Natural killer cell (primary cell): ENCODE data around the gene SEMA5A. TPM values are rescaled to one million over a fixed set of nuclear protein-coding genes. Genes with fewer than 3 reads are reported as not detected.

Experiments
- ATAC-seq, 3 donors: fragments of 150-1000 bp in 2 of 3; fragments of 200-7000 bp in 1 of 3; cut with Tn5 transposase; 1 replicate in 1 of 3; 2 replicates in 2 of 3; pipeline ENCODE4 v1.10.0; 2021; ENCODE audit warnings: mild to moderate bottlenecking in 2 of 3, moderate library complexity in 2 of 3
- DNase-seq, 2 donors: peaks; one replicate each; pipeline versions ENCODE4 v3.0.0 to v3.0.0-alpha.2; 2013 to 2021; ENCODE audit warnings: mixed read lengths in 1 of 2
- H3K27ac ChIP-seq: one replicate; pipeline ENCODE4 v1.5.1; 2013; ENCODE audit warnings: mild to moderate bottlenecking, low read length
- H3K27me3 ChIP-seq: one replicate; pipeline ENCODE4 v1.6.1; 2013; ENCODE audit warnings: low read length; ENCODE audit not compliant: control insufficient read depth, insufficient read depth
- H3K36me3 ChIP-seq: one replicate; pipeline ENCODE4 v1.6.1; 2013; ENCODE audit warnings: low read length; ENCODE audit not compliant: control insufficient read depth, insufficient read depth
- H3K4me1 ChIP-seq: one replicate; pipeline ENCODE4 v1.6.1; 2013; ENCODE audit warnings: low read length; ENCODE audit not compliant: control insufficient read depth, insufficient read depth
- H3K4me3 ChIP-seq: one replicate; pipeline ENCODE4 v1.5.1; 2013; ENCODE audit warnings: low read length
- H3K9me3 ChIP-seq: one replicate; pipeline ENCODE4 v1.6.1; 2013; ENCODE audit warnings: low read length; ENCODE audit not compliant: control insufficient read depth, insufficient read depth
- H3K27ac Mint-ChIP-seq, 2 donors: one replicate each; pipeline ENCODE4 v1.8.0; 2022; ENCODE audit warnings: mild to moderate bottlenecking in 2 of 2, mixed read lengths in 2 of 2, moderate library complexity in 1 of 2
- H3K27me3 Mint-ChIP-seq, 2 donors: one replicate each; pipeline ENCODE4 v1.8.0; 2022; ENCODE audit warnings: low read depth in 2 of 2, mixed read lengths in 2 of 2
- H3K36me3 Mint-ChIP-seq: one replicate; pipeline ENCODE4 v1.8.0; 2022; ENCODE audit warnings: mixed read lengths
- H3K4me1 Mint-ChIP-seq, 2 donors: one replicate each; pipeline ENCODE4 v1.8.0; 2022; ENCODE audit warnings: mixed read lengths in 2 of 2
- H3K4me3 Mint-ChIP-seq: one replicate; pipeline ENCODE4 v1.8.0; 2022; ENCODE audit warnings: mild to moderate bottlenecking, moderate library complexity, mixed read lengths
- H3K9me3 Mint-ChIP-seq, 2 donors: one replicate each; pipeline ENCODE4 v1.8.0; 2022; ENCODE audit warnings: mixed read lengths in 2 of 2
- CTCF ChIP-seq: fragments of 200-600 bp; IDR thresholded peaks from one replicate; pipeline ENCODE4 v1.8.0; 2022; ENCODE audit warnings: antibody characterized with exemption
- WGBS: methylation state at CpG from one replicate; pipeline ENCODE4 v1.1.7; 2013; ENCODE audit warnings: missing lambda C conversion rate; ENCODE audit not compliant: insufficient coverage; 5-methylcytosine and 5-hydroxymethylcytosine counted together
- intact Hi-C: fragments of 100-400 bp; cut with micrococcal nuclease; formaldehyde crosslinking; loops from one replicate; pipeline ENCODE4 v1.14.2; 2022
- total RNA-seq, 4 donors: library from RNA; stranded (reverse); fragments of 120-200 nt in 1 of 4; gene quantifications; one replicate each; pipeline versions ENCODE4 v1.2.3 to v1.2.4, GENCODE V29; 2013 to 2022

Gene SEMA5A
- total RNA-seq, 3 donors from 2014 or later (not counting 1 experiment from before 2014, with no cell fraction given), result 0.15 TPM; not detected in 2

- TF ChIP-seq CTCF, result no peak
- no peaks in the 10 kb centered on the region for H3K27me3 Mint-ChIP-seq
- Histone ChIP-seq H3K27me3 (no peaks in the 10 kb centered on the region), H3K9me3 (peaks cover 2% of the 10 kb centered on the region), H3K4me1 (no peaks in the 10 kb centered on the region), H3K4me3 (no peak overlapping the region), H3K36me3 (no peaks in the 10 kb centered on the region), H3K27ac (no peak overlapping the region)
- DNase-seq (no peak), ATAC-seq (no peak)
- H3K27ac Mint-ChIP-seq, result no peak overlapping the region
- H3K36me3 Mint-ChIP-seq, result no peaks in the 10 kb centered on the region
- intact Hi-C loops, result no loop called here
- 79% methylated on average over 6 of the region's 6 CpGs for WGBS
- H3K9me3 Mint-ChIP-seq, result peaks cover 8 to 9% of the 10 kb centered on the region in 2 donors
- no peaks in the 10 kb centered on the region for H3K4me1 Mint-ChIP-seq
- no peak overlapping the region for H3K4me3 Mint-ChIP-seq
Observed at GRCh38 chr5:9054322-9054721, 491.6 kb downstream of the SEMA5A start.

- ATAC-seq (no peak), DNase-seq (no peak)
- no peak overlapping the region for H3K27ac Mint-ChIP-seq
- WGBS, result 81% methylated on average over 3 of the region's 4 CpGs
- no peaks in the 10 kb centered on the region for H3K36me3 Mint-ChIP-seq
- Histone ChIP-seq H3K4me3 (no peak overlapping the region), H3K36me3 (no peaks in the 10 kb centered on the region), H3K27me3 (no peaks in the 10 kb centered on the region), H3K4me1 (no peaks in the 10 kb centered on the region), H3K27ac (no peak overlapping the region), H3K9me3 (peaks cover 4% of the 10 kb centered on the region)
- TF ChIP-seq CTCF, result no peak
- no peaks in the 10 kb centered on the region for H3K27me3 Mint-ChIP-seq
- H3K9me3 Mint-ChIP-seq, result peaks cover 8 to 9% of the 10 kb centered on the region in 2 donors
- no peaks in the 10 kb centered on the region for H3K4me1 Mint-ChIP-seq
- intact Hi-C loops, result no loop called here
- no peak overlapping the region for H3K4me3 Mint-ChIP-seq
Observed at GRCh38 chr5:9052421-9052820, 493.5 kb downstream of the SEMA5A start.

GRCh38 chr5:9051779-9052178 lies 494.1 kb downstream of the SEMA5A start:
- Mint-ChIP-seq H3K36me3 (no peaks in the 10 kb centered on the region), H3K4me1 (no peaks in the 10 kb centered on the region), H3K9me3 (peaks cover 6 to 12% of the 10 kb centered on the region in 2 donors), H3K27me3 (no peaks in the 10 kb centered on the region), H3K27ac (no peak overlapping the region), H3K4me3 (no peak overlapping the region)
- Histone ChIP-seq H3K4me3 (no peak overlapping the region), H3K9me3 (peaks cover 4% of the 10 kb centered on the region), H3K27ac (no peak overlapping the region), H3K36me3 (no peaks in the 10 kb centered on the region), H3K27me3 (no peaks in the 10 kb centered on the region), H3K4me1 (no peaks in the 10 kb centered on the region)
- no peak for ATAC-seq
- 96% methylated on average over 11 of the region's 11 CpGs for WGBS
- TF ChIP-seq CTCF, result no peak
- intact Hi-C loops, result no loop called here
- no peak for DNase-seq

- Histone ChIP-seq H3K27ac (no peak overlapping the region), H3K4me1 (no peaks in the 10 kb centered on the region), H3K27me3 (no peaks in the 10 kb centered on the region), H3K36me3 (no peaks in the 10 kb centered on the region), H3K4me3 (no peak overlapping the region), H3K9me3 (peaks cover 6% of the 10 kb centered on the region)
- WGBS, result 74% methylated on average over 5 of the region's 5 CpGs
- Mint-ChIP-seq H3K36me3 (no peaks in the 10 kb centered on the region), H3K9me3 (peaks cover 5 to 9% of the 10 kb centered on the region in 2 donors), H3K27me3 (no peaks in the 10 kb centered on the region), H3K4me1 (no peaks in the 10 kb centered on the region), H3K27ac (no peak overlapping the region), H3K4me3 (no peak overlapping the region)
- intact Hi-C loops, result no loop called here
- ATAC-seq (no peak), DNase-seq (no peak)
- no peak for TF ChIP-seq CTCF
Observed at GRCh38 chr5:9047932-9048331, 497.9 kb downstream of the SEMA5A start.
